Activated naive CD4-positive, alpha-beta T cell treated with anti-CD3 and anti-CD28 coated beads, Interleukin-2, amount 50 U/mL, for 24 hours (primary cell): ENCODE measurements around the gene HLA-G.
"Not testable (repeated sequence)": the region's sequence is repeated elsewhere in the genome, so short reads cannot be mapped to it uniquely, and the experiment has no call there.

Source experiments
- H3K27ac Mint-ChIP-seq: one replicate; pipeline ENCODE4 v1.8.0; 2021; ENCODE audit warnings: mild to moderate bottlenecking, mixed read lengths
- H3K27me3 Mint-ChIP-seq: one replicate; pipeline ENCODE4 v1.8.0; 2021; ENCODE audit warnings: mixed read lengths
- H3K36me3 Mint-ChIP-seq: one replicate; pipeline ENCODE4 v1.8.0; 2021; ENCODE audit warnings: mixed read lengths
- H3K4me1 Mint-ChIP-seq: one replicate; pipeline ENCODE4 v1.8.0; 2021; ENCODE audit warnings: mixed read lengths
- H3K4me3 Mint-ChIP-seq: one replicate; pipeline ENCODE4 v1.8.0; 2021; ENCODE audit warnings: mild to moderate bottlenecking, mixed read lengths
- H3K9me3 Mint-ChIP-seq: one replicate; pipeline ENCODE4 v1.8.0; 2021; ENCODE audit warnings: mixed read lengths

The HLA-G gene

DNA sequence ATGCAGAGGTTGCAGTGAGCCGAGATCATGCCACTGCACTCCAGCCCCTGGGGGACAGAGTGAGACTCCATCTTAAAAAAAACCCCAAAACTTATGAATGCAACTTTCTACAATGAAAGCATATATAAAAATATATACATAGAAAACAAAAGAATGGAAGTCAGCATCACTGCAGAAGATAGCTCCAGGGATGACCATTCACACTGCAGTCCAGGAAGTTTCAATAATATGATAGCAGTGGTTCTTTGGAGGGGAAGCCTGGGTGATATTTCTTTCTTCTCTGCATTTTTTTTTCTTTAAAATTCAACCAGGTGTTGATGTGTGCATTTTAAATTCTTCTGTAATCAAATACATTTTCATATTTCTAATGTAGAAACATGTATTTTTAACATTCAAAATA, 12.3 kb downstream of the HLA-G start:
- peaks cover 17% of the 10 kb centered on the region for H3K27me3 Mint-ChIP-seq

DNA sequence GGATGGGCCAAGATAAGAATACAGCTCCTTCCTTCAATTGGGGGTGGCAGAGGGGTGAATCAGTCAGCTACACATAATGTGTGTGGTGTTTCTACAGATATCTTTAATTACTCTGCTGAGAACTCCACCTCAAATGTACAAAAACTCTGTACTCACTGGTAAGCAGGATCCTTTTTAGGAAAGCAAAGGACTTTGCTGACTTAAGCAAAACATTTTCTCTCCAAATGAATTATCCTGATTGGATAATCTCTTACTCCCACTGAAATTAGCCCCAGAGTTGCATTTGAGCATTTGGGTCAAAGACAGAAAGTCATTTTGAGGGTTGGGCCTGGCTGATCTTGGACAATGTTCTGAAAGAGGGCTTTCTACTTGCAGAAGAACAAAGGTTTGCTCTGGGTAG, 13.4 kb downstream of the HLA-G start:
- Mint-ChIP-seq H3K4me3 (no peak overlapping the region), H3K27ac (no peak overlapping the region), H3K4me1 (peaks cover 14% of the 10 kb centered on the region), H3K36me3 (no peaks in the 10 kb centered on the region), H3K9me3 (no peaks in the 10 kb centered on the region), H3K27me3 (peaks cover 9% of the 10 kb centered on the region)

More for the DNA sequence above, 12.3 kb downstream of the HLA-G start:
- H3K4me3 Mint-ChIP-seq = no peak overlapping the region
- H3K4me1 Mint-ChIP-seq = peaks cover 6% of the 10 kb centered on the region
- H3K36me3 Mint-ChIP-seq = no peaks in the 10 kb centered on the region
- no peak overlapping the region for H3K27ac Mint-ChIP-seq
- no peaks in the 10 kb centered on the region for H3K9me3 Mint-ChIP-seq

- no peak overlapping the region for H3K4me3 Mint-ChIP-seq
Measured at GRCh38 chr6:29845405-29846006, 17.9 kb downstream of the HLA-G start.

DNA sequence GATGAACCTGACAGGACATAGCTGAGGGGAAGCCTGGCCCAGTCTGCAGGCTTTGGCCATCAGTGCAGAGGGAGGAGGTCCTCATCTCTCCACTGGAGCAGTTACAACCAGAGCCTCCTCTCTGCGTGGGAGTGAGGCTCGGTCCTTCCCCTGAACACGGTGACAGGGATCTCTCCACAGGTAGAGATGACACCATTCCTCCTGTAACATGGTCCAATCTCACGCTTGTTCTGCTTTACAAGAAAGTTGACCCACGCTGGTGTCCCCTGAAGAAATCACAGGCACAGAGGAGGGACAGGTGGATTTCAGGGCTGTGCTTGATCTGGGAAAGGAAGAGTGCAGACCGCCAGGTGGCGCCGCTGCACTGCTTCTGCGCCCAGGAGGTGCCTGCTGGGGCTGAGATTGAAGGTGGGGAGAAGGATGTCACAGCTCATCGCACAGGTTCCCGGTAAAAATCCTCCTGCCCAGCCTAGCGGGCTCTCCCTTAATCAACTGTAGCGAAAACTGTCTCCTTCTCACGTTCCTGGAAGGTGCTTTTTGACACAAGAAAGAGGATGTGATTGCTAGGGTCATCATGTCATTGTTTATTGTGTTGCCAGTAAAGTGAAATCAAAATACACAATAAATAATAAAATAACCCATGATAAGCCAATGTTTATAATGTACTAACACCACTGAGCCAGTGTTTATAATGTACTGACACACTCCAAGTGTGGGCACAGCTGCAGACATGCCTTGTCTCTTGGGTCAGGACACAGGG, 20.4 kb downstream of the HLA-G start:
- Mint-ChIP-seq H3K4me1 (peaks cover 26% of the 10 kb centered on the region), H3K4me3 (peak overlapping the region; percentile 30), H3K27ac (no peak overlapping the region), H3K9me3 (no peaks in the 10 kb centered on the region), H3K27me3 (peaks cover 23% of the 10 kb centered on the region), H3K36me3 (peaks cover 3% of the 10 kb centered on the region)

More at GRCh38 chr6:29845405-29846006, 17.9 kb downstream of the HLA-G start:
- H3K9me3 Mint-ChIP-seq = no peaks in the 10 kb centered on the region
- peaks cover 16% of the 10 kb centered on the region for H3K27me3 Mint-ChIP-seq
- peaks cover 26% of the 10 kb centered on the region for H3K4me1 Mint-ChIP-seq
- peak overlapping the region; percentile 43 for H3K27ac Mint-ChIP-seq
- H3K36me3 Mint-ChIP-seq = peaks cover 3% of the 10 kb centered on the region

GRCh38 chr6:29850011-29850553, 22.5 kb downstream of the HLA-G start:
- no peaks in the 10 kb centered on the region for H3K9me3 Mint-ChIP-seq
- no peak overlapping the region for H3K27ac Mint-ChIP-seq
- H3K4me3 Mint-ChIP-seq = peak overlapping the region; percentile 83
- H3K36me3 Mint-ChIP-seq = peaks cover 3% of the 10 kb centered on the region
- peaks cover 28% of the 10 kb centered on the region for H3K27me3 Mint-ChIP-seq
- peaks cover 19% of the 10 kb centered on the region for H3K4me1 Mint-ChIP-seq

- Mint-ChIP-seq H3K27me3 (peaks cover 32% of the 10 kb centered on the region), H3K36me3 (peaks cover 3% of the 10 kb centered on the region), H3K4me1 (peaks cover 12% of the 10 kb centered on the region), H3K27ac (no peak overlapping the region), H3K4me3 (no peak overlapping the region), H3K9me3 (no peaks in the 10 kb centered on the region)
Measured at GRCh38 chr6:29851190-29851589, 23.6 kb downstream of the HLA-G start.

DNA sequence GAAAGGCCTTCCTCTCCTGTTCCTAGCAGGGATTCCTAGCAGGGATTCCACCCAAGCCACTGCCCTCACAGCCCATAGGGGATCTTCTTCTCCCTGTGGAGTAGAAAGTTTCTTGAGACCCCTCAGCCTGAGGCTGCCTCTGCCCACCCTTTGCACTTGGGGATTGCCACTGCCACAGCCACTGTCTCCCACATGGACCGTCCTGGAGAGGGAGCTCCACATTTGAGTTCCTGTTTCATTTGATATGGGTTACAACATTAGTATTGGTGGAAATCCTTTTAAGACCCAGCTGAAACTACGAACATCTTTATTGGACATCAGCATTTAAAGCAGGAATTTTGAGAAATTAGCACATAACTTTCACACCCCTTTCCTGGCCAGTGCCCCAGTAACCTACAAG, 25.6 kb downstream of the HLA-G start:
- Mint-ChIP-seq H3K27me3 (peaks cover 29% of the 10 kb centered on the region), H3K9me3 (no peaks in the 10 kb centered on the region), H3K4me3 (no peak overlapping the region)

GRCh38 chr6:29858006-29858405, 30.4 kb downstream of the HLA-G start:
- Mint-ChIP-seq H3K4me1 (no peaks in the 10 kb centered on the region), H3K27me3 (peaks cover 16% of the 10 kb centered on the region), H3K4me3 (no peak overlapping the region), H3K36me3 (peaks cover 2% of the 10 kb centered on the region), H3K27ac (no peak overlapping the region), H3K9me3 (no peaks in the 10 kb centered on the region)

More for the DNA sequence above, 25.6 kb downstream of the HLA-G start:
- H3K36me3 Mint-ChIP-seq = peaks cover 3% of the 10 kb centered on the region
- H3K27ac Mint-ChIP-seq = no peak overlapping the region
- H3K4me1 Mint-ChIP-seq = peaks cover 8% of the 10 kb centered on the region

DNA sequence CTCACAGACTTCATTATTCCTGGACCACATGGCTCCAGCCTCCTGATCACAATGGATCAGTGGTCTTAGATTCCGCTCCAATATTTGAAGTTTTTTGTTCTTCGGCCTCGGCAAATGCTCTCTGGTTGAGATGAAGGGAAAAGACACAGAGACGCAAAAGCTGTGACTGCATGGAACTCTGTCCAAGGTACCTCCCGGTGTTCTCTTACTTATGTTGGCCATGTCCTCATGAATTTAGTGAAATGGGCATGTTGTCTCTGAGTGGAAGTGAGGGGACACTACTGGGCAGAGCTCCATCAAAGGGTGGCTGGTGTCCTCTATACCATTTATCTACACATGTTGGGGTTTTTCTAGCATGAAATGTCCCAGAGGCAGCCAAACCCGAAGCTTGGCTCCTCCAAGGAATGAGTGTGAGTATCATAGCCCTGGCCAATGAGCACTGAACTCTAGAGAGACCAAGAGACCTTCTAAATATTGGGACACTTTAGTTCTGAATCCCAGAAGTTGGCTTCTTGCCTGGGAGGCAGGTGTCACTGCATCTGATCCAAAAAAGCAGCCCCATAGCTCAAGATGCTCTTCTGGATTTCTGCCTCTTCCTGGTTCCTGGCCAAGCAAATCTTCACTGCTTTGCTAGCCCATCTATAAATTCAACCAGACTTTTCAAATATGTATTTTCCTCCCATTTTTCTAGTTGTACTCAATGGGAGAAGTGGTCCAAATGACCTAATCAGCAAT, 34.1 kb downstream of the HLA-G start:
- Mint-ChIP-seq H3K36me3 (peaks cover 2% of the 10 kb centered on the region), H3K4me1 (no peaks in the 10 kb centered on the region), H3K27ac (no peak overlapping the region), H3K4me3 (no peak overlapping the region), H3K27me3 (peaks cover 19% of the 10 kb centered on the region), H3K9me3 (no peaks in the 10 kb centered on the region)

- Mint-ChIP-seq H3K27me3 (peaks cover 23% of the 10 kb centered on the region), H3K9me3 (no peaks in the 10 kb centered on the region), H3K4me1 (no peaks in the 10 kb centered on the region), H3K36me3 (no peaks in the 10 kb centered on the region), H3K4me3 (no peak overlapping the region), H3K27ac (no peak overlapping the region)
Measured at GRCh38 chr6:29864037-29864810, 36.6 kb downstream of the HLA-G start.

GRCh38 chr6:29865631-29866030, 38.0 kb downstream of the HLA-G start:
- Mint-ChIP-seq H3K27me3 (peaks cover 23% of the 10 kb centered on the region), H3K9me3 (no peaks in the 10 kb centered on the region), H3K4me1 (no peaks in the 10 kb centered on the region), H3K36me3 (no peaks in the 10 kb centered on the region), H3K27ac (no peak overlapping the region), H3K4me3 (no peak overlapping the region)

DNA sequence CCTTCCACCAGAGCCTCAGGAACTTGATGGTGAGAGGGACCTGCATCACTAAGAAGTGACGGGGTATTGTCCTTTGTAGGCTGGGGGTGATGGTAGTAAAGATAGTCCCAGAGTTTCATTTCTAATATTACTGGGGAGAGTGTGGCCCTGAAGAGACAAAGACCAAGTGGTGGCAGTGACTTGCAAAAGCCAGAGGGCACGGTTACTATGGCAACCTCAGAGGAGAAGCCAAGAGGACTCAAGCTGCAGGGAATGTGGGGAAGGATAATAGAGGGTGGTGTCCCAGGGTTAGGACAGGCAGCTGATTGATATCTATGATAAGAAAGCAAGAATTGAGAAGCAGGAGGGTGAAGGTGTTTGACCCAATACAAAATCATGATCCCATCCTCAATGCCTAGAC, 42.5 kb downstream of the HLA-G start:
- peaks cover 4% of the 10 kb centered on the region for H3K9me3 Mint-ChIP-seq
- H3K36me3 Mint-ChIP-seq = no peaks in the 10 kb centered on the region
- H3K4me1 Mint-ChIP-seq = no peaks in the 10 kb centered on the region
- H3K4me3 Mint-ChIP-seq = no peak overlapping the region
- H3K27me3 Mint-ChIP-seq = peaks cover 9% of the 10 kb centered on the region
- H3K27ac Mint-ChIP-seq = no peak overlapping the region

GRCh38 chr6:29872791-29873190, 45.2 kb downstream of the HLA-G start:
- no peaks in the 10 kb centered on the region for H3K4me1 Mint-ChIP-seq
- no peak overlapping the region for H3K27ac Mint-ChIP-seq
- H3K27me3 Mint-ChIP-seq = peaks cover 2% of the 10 kb centered on the region
- peaks cover 4% of the 10 kb centered on the region for H3K9me3 Mint-ChIP-seq
- no peaks in the 10 kb centered on the region for H3K36me3 Mint-ChIP-seq
- no peak overlapping the region for H3K4me3 Mint-ChIP-seq

GRCh38 chr6:29875257-29875656, 47.6 kb downstream of the HLA-G start:
- peaks cover 4% of the 10 kb centered on the region for H3K9me3 Mint-ChIP-seq
- no peaks in the 10 kb centered on the region for H3K27me3 Mint-ChIP-seq
- no peaks in the 10 kb centered on the region for H3K4me1 Mint-ChIP-seq
- H3K36me3 Mint-ChIP-seq = no peaks in the 10 kb centered on the region
- H3K27ac Mint-ChIP-seq = no peak overlapping the region
- no peak overlapping the region for H3K4me3 Mint-ChIP-seq

GRCh38 chr6:29875734-29876133, 48.1 kb downstream of the HLA-G start:
- not testable (repeated sequence) for H3K36me3 Mint-ChIP-seq, H3K27ac Mint-ChIP-seq, H3K27me3 Mint-ChIP-seq, H3K4me3 Mint-ChIP-seq, H3K9me3 Mint-ChIP-seq, H3K4me1 Mint-ChIP-seq
